HEK293 (cell line): ENCODE results near the gene ZDHHC14.
A peak's percentile ranks its signal among the peaks of the same experiment; 100 is the strongest.

Experiments used
- BCL11A ChIP-seq: fragments of 450-650 bp; formaldehyde crosslinking; IDR thresholded peaks from 2 replicates; pipeline ENCODE4 v1.5.1; 2016; ENCODE audit warnings: low read depth, missing biosample characterization, missing genetic modification characterization
- BCL11B ChIP-seq: fragments of 450-650 bp; formaldehyde crosslinking; IDR thresholded peaks from 2 replicates; pipeline ENCODE4 v1.5.1; 2016; ENCODE audit warnings: low read depth, missing biosample characterization, missing genetic modification characterization
- HOXA7 ChIP-seq: sonication (generic); formaldehyde crosslinking; IDR thresholded peaks from 2 replicates; pipeline ENCODE4 v1.8.1; 2022; ENCODE audit warnings: missing genetic modification reagents, borderline replicate concordance
- OVOL3 ChIP-seq: fragments of 450-650 bp; formaldehyde crosslinking; IDR thresholded peaks from 2 replicates; pipeline ENCODE4 v1.5.1; 2016; ENCODE audit warnings: missing biosample characterization, missing genetic modification characterization
- REPIN1 ChIP-seq: fragments of 450-650 bp; formaldehyde crosslinking; IDR thresholded peaks from 2 replicates; pipeline ENCODE4 v1.5.1; 2017; ENCODE audit warnings: missing biosample characterization, missing genetic modification characterization, low read depth
- SCRT2 ChIP-seq: fragments of 450-650 bp; formaldehyde crosslinking; IDR thresholded peaks from 2 replicates; pipeline ENCODE4 v1.5.1; 2016; ENCODE audit warnings: missing biosample characterization, missing genetic modification characterization
- ZBTB17 ChIP-seq: fragments of 450-650 bp; formaldehyde crosslinking; IDR thresholded peaks from 2 replicates; pipeline ENCODE4 v1.5.1; 2016; ENCODE audit warnings: missing biosample characterization, missing genetic modification characterization
- ZBTB7A ChIP-seq: fragments of 450-650 bp; formaldehyde crosslinking; IDR thresholded peaks from 2 replicates; pipeline ENCODE4 v1.5.1; 2016; ENCODE audit warnings: low read depth, missing biosample characterization, missing genetic modification characterization
- ZNF112 ChIP-seq: fragments of 450-650 bp; formaldehyde crosslinking; IDR thresholded peaks from 2 replicates; pipeline ENCODE4 v1.5.0; 2017; ENCODE audit warnings: missing biosample characterization, missing genetic modification characterization
- ZNF155 ChIP-seq: fragments of 450-650 bp; formaldehyde crosslinking; IDR thresholded peaks from 2 replicates; pipeline ENCODE4 v1.5.1; 2016; ENCODE audit warnings: missing biosample characterization, missing genetic modification characterization
- ZNF175 ChIP-seq: fragments of 450-650 bp; formaldehyde crosslinking; IDR thresholded peaks from 2 replicates; pipeline ENCODE4 v1.5.1; 2016; ENCODE audit warnings: missing biosample characterization, missing genetic modification characterization
- ZNF221 ChIP-seq: fragments of 450-650 bp; formaldehyde crosslinking; IDR thresholded peaks from 2 replicates; pipeline ENCODE4 v1.5.1; 2017; ENCODE audit warnings: missing biosample characterization, missing genetic modification characterization, borderline replicate concordance
- ZNF223 ChIP-seq: fragments of 450-650 bp; formaldehyde crosslinking; IDR thresholded peaks from 2 replicates; pipeline ENCODE4 v1.5.1; 2016; ENCODE audit warnings: missing biosample characterization, missing genetic modification characterization
- ZNF23 ChIP-seq: fragments of 450-650 bp; formaldehyde crosslinking; IDR thresholded peaks from 2 replicates; pipeline ENCODE4 v1.5.1; 2016; ENCODE audit warnings: missing biosample characterization, missing genetic modification characterization, borderline replicate concordance
- ZNF239 ChIP-seq: fragments of 450-650 bp; formaldehyde crosslinking; IDR thresholded peaks from 2 replicates; pipeline ENCODE4 v1.5.1; 2016; ENCODE audit warnings: missing biosample characterization, missing genetic modification characterization
- ZNF335 ChIP-seq: fragments of 450-650 bp; formaldehyde crosslinking; conservative IDR thresholded peaks from 2 replicates; pipeline ENCODE4 v1.5.1; 2016; ENCODE audit warnings: missing biosample characterization, missing genetic modification characterization
- ZNF394 ChIP-seq: fragments of 450-650 bp; formaldehyde crosslinking; IDR thresholded peaks from 2 replicates; pipeline ENCODE4 v1.5.1; 2016; ENCODE audit warnings: missing biosample characterization, missing genetic modification characterization, mild to moderate bottlenecking, moderate library complexity, borderline replicate concordance
- ZNF423 ChIP-seq: fragments of 450-650 bp; formaldehyde crosslinking; IDR thresholded peaks from 2 replicates; pipeline ENCODE4 v1.5.1; 2016; ENCODE audit warnings: missing biosample characterization, missing genetic modification characterization
- ZNF473 ChIP-seq: fragments of 450-650 bp; formaldehyde crosslinking; IDR thresholded peaks from 2 replicates; pipeline ENCODE4 v1.5.1; 2017; ENCODE audit warnings: missing biosample characterization, missing genetic modification characterization
- ZNF514 ChIP-seq: fragments of 450-650 bp; formaldehyde crosslinking; IDR thresholded peaks from 2 replicates; pipeline ENCODE4 v1.5.1; 2016; ENCODE audit warnings: missing biosample characterization, missing genetic modification characterization
- ZNF558 ChIP-seq: fragments of 450-650 bp; formaldehyde crosslinking; IDR thresholded peaks from 2 replicates; pipeline ENCODE4 v1.5.1; 2016; ENCODE audit warnings: missing biosample characterization, missing genetic modification characterization
- ZNF561 ChIP-seq: fragments of 450-650 bp; IDR thresholded peaks from 2 replicates; pipeline ENCODE4 v1.5.1; 2018; ENCODE audit warnings: missing biosample characterization, missing genetic modification characterization, borderline replicate concordance
- ZNF585B ChIP-seq: fragments of 450-650 bp; formaldehyde crosslinking; IDR thresholded peaks from 2 replicates; pipeline ENCODE4 v1.5.1; 2016; ENCODE audit warnings: missing biosample characterization, missing genetic modification characterization
- ZNF654 ChIP-seq: fragments of 450-650 bp; formaldehyde crosslinking; IDR thresholded peaks from 2 replicates; pipeline ENCODE4 v1.5.1; 2016; ENCODE audit warnings: low read depth, missing biosample characterization, missing genetic modification characterization
- ZNF677 ChIP-seq: fragments of 450-650 bp; IDR thresholded peaks from 2 replicates; pipeline ENCODE4 v1.5.0; 2018; ENCODE audit warnings: missing biosample characterization, mild to moderate bottlenecking, missing genetic modification characterization, moderate library complexity
- ZNF701 ChIP-seq: fragments of 450-650 bp; formaldehyde crosslinking; IDR thresholded peaks from 2 replicates; pipeline ENCODE4 v1.5.1; 2016; ENCODE audit warnings: missing biosample characterization, missing genetic modification characterization
- ZNF843 ChIP-seq: fragments of 450-650 bp; formaldehyde crosslinking; IDR thresholded peaks from 2 replicates; pipeline ENCODE4 v1.5.1; 2016; ENCODE audit warnings: missing biosample characterization, missing genetic modification characterization
- TF ChIP-seq, protein P1 (sequence below): fragments of 450-650 bp; formaldehyde crosslinking; IDR thresholded peaks from 2 replicates; pipeline ENCODE4 v1.5.1; 2016; ENCODE audit warnings: missing biosample characterization, missing genetic modification characterization, borderline replicate concordance
- TF ChIP-seq, protein P2 (sequence below): fragments of 450-650 bp; formaldehyde crosslinking; IDR thresholded peaks from 2 replicates; pipeline ENCODE4 v1.5.1; 2016; ENCODE audit warnings: missing biosample characterization, missing genetic modification characterization
- TF ChIP-seq, protein P3 (sequence below): fragments of 450-650 bp; formaldehyde crosslinking; IDR thresholded peaks from 2 replicates; pipeline ENCODE4 v1.5.1; 2016; ENCODE audit warnings: missing biosample characterization, missing genetic modification characterization
- TF ChIP-seq, protein P4 (sequence below): fragments of 450-650 bp; formaldehyde crosslinking; IDR thresholded peaks from 2 replicates; pipeline ENCODE4 v1.5.1; 2017; ENCODE audit warnings: missing biosample characterization, missing genetic modification characterization
- TF ChIP-seq, protein P5 (sequence below): fragments of 450-650 bp; formaldehyde crosslinking; IDR thresholded peaks from 2 replicates; pipeline ENCODE4 v1.5.1; 2016; ENCODE audit warnings: missing biosample characterization, missing genetic modification characterization

The ZDHHC14 gene

DNA sequence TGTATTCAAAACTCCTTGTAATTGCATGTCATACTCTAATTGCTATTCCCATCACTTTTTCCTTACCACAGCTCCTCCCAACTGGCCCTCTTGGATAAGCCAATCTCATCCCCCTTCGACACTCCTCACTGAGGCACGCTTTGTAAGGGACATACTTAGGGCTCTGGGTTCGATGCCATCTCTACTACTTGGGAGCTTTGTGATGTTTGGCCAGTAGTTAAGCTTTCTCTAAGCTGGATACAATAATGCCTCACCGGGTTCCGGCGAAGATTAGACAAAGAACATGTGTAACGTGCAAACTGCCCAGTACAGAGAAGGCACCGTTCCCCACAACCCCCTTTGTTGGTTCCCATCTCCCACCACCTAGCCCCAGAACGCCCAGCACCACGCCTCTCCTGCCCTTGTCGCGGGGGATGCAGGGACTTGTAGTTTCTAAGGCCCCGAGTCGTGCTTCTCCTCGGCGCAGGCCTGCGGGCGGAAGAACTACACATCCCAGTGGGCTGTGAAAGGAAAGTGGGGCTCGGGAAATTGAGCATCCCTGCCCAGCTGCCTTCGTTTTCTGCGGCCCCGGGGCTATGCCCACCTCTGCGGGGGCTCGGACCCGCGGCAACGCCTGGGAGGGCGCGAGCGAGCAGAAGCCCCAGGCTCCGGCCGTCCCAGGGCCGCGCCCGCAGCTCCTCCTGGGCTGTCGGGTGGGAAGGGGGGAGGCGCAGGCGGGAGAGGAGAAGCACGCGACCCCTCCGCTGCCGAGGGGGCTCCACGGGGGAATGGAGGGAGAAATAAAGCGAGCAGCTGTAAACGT is 1.1 kb upstream of the ZDHHC14 start (continued):
- TF ChIP-seq, protein P1, sequence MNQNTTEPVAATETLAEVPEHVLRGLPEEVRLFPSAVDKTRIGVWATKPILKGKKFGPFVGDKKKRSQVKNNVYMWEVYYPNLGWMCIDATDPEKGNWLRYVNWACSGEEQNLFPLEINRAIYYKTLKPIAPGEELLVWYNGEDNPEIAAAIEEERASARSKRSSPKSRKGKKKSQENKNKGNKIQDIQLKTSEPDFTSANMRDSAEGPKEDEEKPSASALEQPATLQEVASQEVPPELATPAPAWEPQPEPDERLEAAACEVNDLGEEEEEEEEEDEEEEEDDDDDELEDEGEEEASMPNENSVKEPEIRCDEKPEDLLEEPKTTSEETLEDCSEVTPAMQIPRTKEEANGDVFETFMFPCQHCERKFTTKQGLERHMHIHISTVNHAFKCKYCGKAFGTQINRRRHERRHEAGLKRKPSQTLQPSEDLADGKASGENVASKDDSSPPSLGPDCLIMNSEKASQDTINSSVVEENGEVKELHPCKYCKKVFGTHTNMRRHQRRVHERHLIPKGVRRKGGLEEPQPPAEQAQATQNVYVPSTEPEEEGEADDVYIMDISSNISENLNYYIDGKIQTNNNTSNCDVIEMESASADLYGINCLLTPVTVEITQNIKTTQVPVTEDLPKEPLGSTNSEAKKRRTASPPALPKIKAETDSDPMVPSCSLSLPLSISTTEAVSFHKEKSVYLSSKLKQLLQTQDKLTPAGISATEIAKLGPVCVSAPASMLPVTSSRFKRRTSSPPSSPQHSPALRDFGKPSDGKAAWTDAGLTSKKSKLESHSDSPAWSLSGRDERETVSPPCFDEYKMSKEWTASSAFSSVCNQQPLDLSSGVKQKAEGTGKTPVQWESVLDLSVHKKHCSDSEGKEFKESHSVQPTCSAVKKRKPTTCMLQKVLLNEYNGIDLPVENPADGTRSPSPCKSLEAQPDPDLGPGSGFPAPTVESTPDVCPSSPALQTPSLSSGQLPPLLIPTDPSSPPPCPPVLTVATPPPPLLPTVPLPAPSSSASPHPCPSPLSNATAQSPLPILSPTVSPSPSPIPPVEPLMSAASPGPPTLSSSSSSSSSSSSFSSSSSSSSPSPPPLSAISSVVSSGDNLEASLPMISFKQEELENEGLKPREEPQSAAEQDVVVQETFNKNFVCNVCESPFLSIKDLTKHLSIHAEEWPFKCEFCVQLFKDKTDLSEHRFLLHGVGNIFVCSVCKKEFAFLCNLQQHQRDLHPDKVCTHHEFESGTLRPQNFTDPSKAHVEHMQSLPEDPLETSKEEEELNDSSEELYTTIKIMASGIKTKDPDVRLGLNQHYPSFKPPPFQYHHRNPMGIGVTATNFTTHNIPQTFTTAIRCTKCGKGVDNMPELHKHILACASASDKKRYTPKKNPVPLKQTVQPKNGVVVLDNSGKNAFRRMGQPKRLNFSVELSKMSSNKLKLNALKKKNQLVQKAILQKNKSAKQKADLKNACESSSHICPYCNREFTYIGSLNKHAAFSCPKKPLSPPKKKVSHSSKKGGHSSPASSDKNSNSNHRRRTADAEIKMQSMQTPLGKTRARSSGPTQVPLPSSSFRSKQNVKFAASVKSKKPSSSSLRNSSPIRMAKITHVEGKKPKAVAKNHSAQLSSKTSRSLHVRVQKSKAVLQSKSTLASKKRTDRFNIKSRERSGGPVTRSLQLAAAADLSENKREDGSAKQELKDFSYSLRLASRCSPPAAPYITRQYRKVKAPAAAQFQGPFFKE (tag by site-specific recombination), result no peak
- TF ChIP-seq ZNF175 (tag by site-specific recombination) (no peak), ZNF394 (tag by site-specific recombination) (peak; percentile 79), SCRT2 (no peak), ZNF335 (tag by site-specific recombination) (peak; percentile 91), ZNF677 (no peak), ZNF654 (no peak), ZNF112 (tag by site-specific recombination) (no peak), ZNF239 (0 out of 2 replicates have a peak, but pooled peaks have one; percentile 44), ZNF223 (tag by site-specific recombination) (no peak), ZNF155 (tag by site-specific recombination) (no peak), HOXA7 (CRISPR knock-in tag) (no peak), ZNF23 (tag by site-specific recombination) (no peak), BCL11B (tag by site-specific recombination) (no peak), ZNF701 (tag by site-specific recombination) (no peak), REPIN1 (no peak), ZNF514 (no peak), ZNF843 (tag by site-specific recombination) (no peak), ZBTB7A (tag by site-specific recombination) (peak; percentile 80; the same call in 1 of the 2 replicates), ZNF585B (tag by site-specific recombination) (no peak), ZNF423 (tag by site-specific recombination) (no peak), OVOL3 (no peak), ZNF221 (no peak), ZBTB17 (tag by site-specific recombination) (peak; percentile 99), ZNF473 (tag by site-specific recombination) (no peak), ZNF558 (tag by site-specific recombination) (no peak), BCL11A (tag by site-specific recombination) (no peak), ZNF561 (tag by site-specific recombination) (peak; percentile 73)
- TF ChIP-seq, protein P2, sequence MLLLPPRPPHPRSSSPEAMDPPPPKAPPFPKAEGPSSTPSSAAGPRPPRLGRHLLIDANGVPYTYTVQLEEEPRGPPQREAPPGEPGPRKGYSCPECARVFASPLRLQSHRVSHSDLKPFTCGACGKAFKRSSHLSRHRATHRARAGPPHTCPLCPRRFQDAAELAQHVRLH (tag by site-specific recombination), result no peak
- TF ChIP-seq, protein P3, sequence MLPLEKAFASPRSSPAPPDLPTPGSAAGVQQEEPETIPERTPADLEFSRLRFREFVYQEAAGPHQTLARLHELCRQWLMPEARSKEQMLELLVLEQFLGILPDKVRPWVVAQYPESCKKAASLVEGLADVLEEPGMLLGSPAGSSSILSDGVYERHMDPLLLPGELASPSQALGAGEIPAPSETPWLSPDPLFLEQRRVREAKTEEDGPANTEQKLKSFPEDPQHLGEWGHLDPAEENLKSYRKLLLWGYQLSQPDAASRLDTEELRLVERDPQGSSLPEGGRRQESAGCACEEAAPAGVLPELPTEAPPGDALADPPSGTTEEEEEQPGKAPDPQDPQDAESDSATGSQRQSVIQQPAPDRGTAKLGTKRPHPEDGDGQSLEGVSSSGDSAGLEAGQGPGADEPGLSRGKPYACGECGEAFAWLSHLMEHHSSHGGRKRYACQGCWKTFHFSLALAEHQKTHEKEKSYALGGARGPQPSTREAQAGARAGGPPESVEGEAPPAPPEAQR, result no peak
- TF ChIP-seq, protein P4, sequence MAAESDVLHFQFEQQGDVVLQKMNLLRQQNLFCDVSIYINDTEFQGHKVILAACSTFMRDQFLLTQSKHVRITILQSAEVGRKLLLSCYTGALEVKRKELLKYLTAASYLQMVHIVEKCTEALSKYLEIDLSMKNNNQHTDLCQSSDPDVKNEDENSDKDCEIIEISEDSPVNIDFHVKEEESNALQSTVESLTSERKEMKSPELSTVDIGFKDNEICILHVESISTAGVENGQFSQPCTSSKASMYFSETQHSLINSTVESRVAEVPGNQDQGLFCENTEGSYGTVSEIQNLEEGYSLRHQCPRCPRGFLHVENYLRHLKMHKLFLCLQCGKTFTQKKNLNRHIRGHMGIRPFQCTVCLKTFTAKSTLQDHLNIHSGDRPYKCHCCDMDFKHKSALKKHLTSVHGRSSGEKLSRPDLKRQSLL (tag by site-specific recombination), result no peak
- TF ChIP-seq, protein P5, sequence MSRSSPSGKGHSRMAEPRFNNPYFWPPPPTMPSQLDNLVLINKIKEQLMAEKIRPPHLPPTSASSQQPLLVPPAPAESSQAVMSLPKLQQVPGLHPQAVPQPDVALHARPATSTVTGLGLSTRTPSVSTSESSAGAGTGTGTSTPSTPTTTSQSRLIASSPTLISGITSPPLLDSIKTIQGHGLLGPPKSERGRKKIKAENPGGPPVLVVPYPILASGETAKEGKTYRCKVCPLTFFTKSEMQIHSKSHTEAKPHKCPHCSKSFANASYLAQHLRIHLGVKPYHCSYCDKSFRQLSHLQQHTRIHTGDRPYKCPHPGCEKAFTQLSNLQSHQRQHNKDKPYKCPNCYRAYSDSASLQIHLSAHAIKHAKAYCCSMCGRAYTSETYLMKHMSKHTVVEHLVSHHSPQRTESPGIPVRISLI (tag by site-specific recombination), result no peak
